H9 (cell line): ENCODE results near the gene PICALM. TPM values are rescaled to one million over a fixed set of nuclear protein-coding genes. Genes with fewer than 3 reads are reported as not detected.

Experiments
- DNase-seq: peaks from one replicate; pipeline ENCODE4 v3.0.0-alpha.2; 2017
- H2AFZ ChIP-seq: one replicate; pipeline ENCODE4 v1.6.1; 2013; ENCODE audit warnings: mild to moderate bottlenecking, low read length, control low read depth, moderate library complexity
- H2AK5ac ChIP-seq: 2 replicates; pipeline ENCODE4 v1.6.1; 2013; ENCODE audit warnings: low read length, control low read depth, mixed read lengths; ENCODE audit not compliant: insufficient read length
- H2BK120ac ChIP-seq: one replicate; pipeline ENCODE4 v1.6.1; 2013; ENCODE audit warnings: low read depth, mild to moderate bottlenecking, low read length, control low read depth, inconsistent platforms; ENCODE audit not compliant: poor library complexity, severe bottlenecking
- H2BK12ac ChIP-seq: 2 replicates; pipeline ENCODE4 v1.6.1; 2013; ENCODE audit warnings: low read length, control low read depth, mixed read lengths, low read depth; ENCODE audit not compliant: insufficient read length
- H2BK15ac ChIP-seq: 2 replicates; pipeline ENCODE4 v1.6.1; 2013; ENCODE audit warnings: low read depth, low read length, control low read depth
- H2BK20ac ChIP-seq: one replicate; pipeline ENCODE4 v1.6.1; 2013; ENCODE audit warnings: low read depth, mild to moderate bottlenecking, low read length, control low read depth, inconsistent platforms; ENCODE audit not compliant: poor library complexity, severe bottlenecking
- H2BK5ac ChIP-seq: 2 replicates; pipeline ENCODE4 v1.6.1; 2013; ENCODE audit warnings: low read length, control low read depth, mixed read lengths; ENCODE audit not compliant: insufficient read length
- H3K14ac ChIP-seq: 2 replicates; pipeline ENCODE4 v1.6.1; 2013; ENCODE audit warnings: low read length, control low read depth; ENCODE audit not compliant: insufficient read depth
- H3K18ac ChIP-seq: 2 replicates; pipeline ENCODE4 v1.6.1; 2013; ENCODE audit warnings: low read depth, mild to moderate bottlenecking, mixed read lengths, low read length, control low read depth; ENCODE audit not compliant: insufficient read length
- H3K23ac ChIP-seq: 2 replicates; pipeline ENCODE4 v1.6.1; 2013; ENCODE audit warnings: low read length, control low read depth, mixed read lengths, low read depth; ENCODE audit not compliant: insufficient read length
- H3K23me2 ChIP-seq: 2 replicates; pipeline ENCODE4 v1.6.1; 2013; ENCODE audit warnings: low read depth, mild to moderate bottlenecking, mixed read lengths, low read length, control low read depth; ENCODE audit not compliant: insufficient read length, poor library complexity, severe bottlenecking
- H3K27ac ChIP-seq: 2 replicates; pipeline ENCODE4 v1.5.1; 2013; ENCODE audit warnings: low read length, control low read depth, mixed read lengths, low read depth; ENCODE audit not compliant: insufficient read length
- H3K27me3 ChIP-seq: 2 replicates; pipeline ENCODE4 v1.6.1; 2013; ENCODE audit warnings: low read length, control low read depth, inconsistent platforms; ENCODE audit not compliant: insufficient read depth
- H3K4ac ChIP-seq: 2 replicates; pipeline ENCODE4 v1.6.1; 2013; ENCODE audit warnings: low read depth, mild to moderate bottlenecking, control low read depth, inconsistent platforms, low read length, moderate library complexity
- H3K4me1 ChIP-seq: 2 replicates; pipeline ENCODE4 v1.6.1; 2013; ENCODE audit warnings: low read length, control low read depth, inconsistent platforms; ENCODE audit not compliant: insufficient read depth
- H3K4me2 ChIP-seq: 2 replicates; pipeline ENCODE4 v1.6.1; 2013; ENCODE audit warnings: low read length, control low read depth, mixed read lengths; ENCODE audit not compliant: insufficient read length, insufficient read depth
- H3K56ac ChIP-seq: 2 replicates; pipeline ENCODE4 v1.6.1; 2013; ENCODE audit warnings: low read depth, mild to moderate bottlenecking, mixed read lengths, low read length, control low read depth; ENCODE audit not compliant: insufficient read length
- H3K79me1 ChIP-seq: 2 replicates; pipeline ENCODE4 v1.6.1; 2013; ENCODE audit warnings: low read depth, mild to moderate bottlenecking, moderate library complexity, low read length, control low read depth, inconsistent platforms; ENCODE audit not compliant: insufficient read depth, poor library complexity, severe bottlenecking
- H3K79me2 ChIP-seq: 2 replicates; pipeline ENCODE4 v1.6.1; 2013; ENCODE audit warnings: low read length, control low read depth, inconsistent platforms; ENCODE audit not compliant: insufficient read depth
- H3K9ac ChIP-seq: 2 replicates; pipeline ENCODE4 v1.6.1; 2013; ENCODE audit warnings: low read length, control low read depth, mixed read lengths; ENCODE audit not compliant: insufficient read length; ENCODE audit errors: extremely low read depth
- H3K9me3 ChIP-seq: one replicate; pipeline ENCODE4 v1.6.1; 2013; ENCODE audit warnings: low read depth, low read length, inconsistent platforms; ENCODE audit not compliant: control insufficient read depth
- H3T11ph ChIP-seq: one replicate; pipeline ENCODE4 v1.6.1; 2013; ENCODE audit warnings: mild to moderate bottlenecking, low read length, control low read depth, inconsistent platforms
- H4K20me1 ChIP-seq: one replicate; pipeline ENCODE4 v1.6.1; 2013; ENCODE audit not compliant: control insufficient read depth, insufficient read length, insufficient read depth
- H4K5ac ChIP-seq: 2 replicates; pipeline ENCODE4 v1.6.1; 2013; ENCODE audit warnings: low read depth, mild to moderate bottlenecking, mixed read lengths, low read length, control low read depth; ENCODE audit not compliant: insufficient read length
- H4K8ac ChIP-seq: replicated peaks from 2 replicates; pipeline ENCODE4 v1.6.1; 2013; ENCODE audit warnings: low read length, control low read depth, mixed read lengths, low read depth; ENCODE audit not compliant: insufficient read length
- H4K91ac ChIP-seq: 2 replicates; pipeline ENCODE4 v1.6.1; 2013; ENCODE audit warnings: low read depth, mild to moderate bottlenecking, moderate library complexity, mixed read lengths, low read length, control low read depth; ENCODE audit not compliant: insufficient read length
- H3K27ac Mint-ChIP-seq, 3 experiments: 2 replicates in 2 of 3; 3 replicates in 1 of 3; pipeline ENCODE4 v1.8.0; 2020 to 2021; ENCODE audit warnings: mixed read lengths in 3 of 3, mild to moderate bottlenecking in 1 of 3, moderate library complexity in 1 of 3
- H3K27me3 Mint-ChIP-seq: 2 replicates; pipeline ENCODE4 v1.8.0; 2021; ENCODE audit warnings: low read depth, mild to moderate bottlenecking, moderate library complexity, mixed read lengths
- H3K36me3 Mint-ChIP-seq, 3 experiments: 2 replicates in 2 of 3; 3 replicates in 1 of 3; pipeline ENCODE4 v1.8.0; 2020 to 2021; ENCODE audit warnings: low read depth in 3 of 3, mixed read lengths in 3 of 3; ENCODE audit not compliant: insufficient read depth in 1 of 3
- H3K4me1 Mint-ChIP-seq, 2 experiments: 2 replicates each; pipeline ENCODE4 v1.8.0; 2020; ENCODE audit warnings: mixed read lengths in 2 of 2
- H3K4me3 Mint-ChIP-seq, 2 experiments: 2 replicates in 1 of 2; 3 replicates in 1 of 2; pipeline ENCODE4 v1.8.0; 2020 to 2021; ENCODE audit warnings: mild to moderate bottlenecking in 2 of 2, mixed read lengths in 2 of 2, moderate library complexity in 1 of 2
- H3K9me3 Mint-ChIP-seq, 2 experiments: 2 replicates in 1 of 2; 3 replicates in 1 of 2; pipeline ENCODE4 v1.8.0; 2020; ENCODE audit warnings: mild to moderate bottlenecking in 2 of 2, mixed read lengths in 2 of 2, moderate library complexity in 1 of 2
- CTCF ChIP-seq: fragments of 200-600 bp; sonication (generic); conservative IDR thresholded peaks from 3 replicates; pipeline ENCODE4 v1.8.0; 2021; ENCODE audit warnings: antibody characterized with exemption, mild to moderate bottlenecking
- WGBS: extraction: QIAGEN DNeasy Blood & Tissue Kit; methylation state at CpG from one replicate; pipeline ENCODE4 v1.1.7; 2013; ENCODE audit warnings: missing lambda C conversion rate, low lambda C conversion rate, mixed read lengths; ENCODE audit not compliant: insufficient read length; ENCODE audit errors: extremely low coverage; 5-methylcytosine and 5-hydroxymethylcytosine counted together
- total RNA-seq: library from RNA; stranded (reverse); gene quantifications from 2 replicates; pipeline ENCODE4 v1.2.1, GENCODE V29; 2021

PICALM gene
- total RNA-seq, 1 experiment from 2014 or later = 76.4 TPM

GRCh38 chr11:85949798-85950197, 119.1 kb downstream of the PICALM start:
- Histone ChIP-seq H3K79me1 (no peaks in the 10 kb centered on the region), H3K27me3 (no peaks in the 10 kb centered on the region), H2AFZ (no peak overlapping the region), H3K4me2 (no peak overlapping the region), H3K27ac (no peak overlapping the region), H2BK20ac (no peak overlapping the region), H3K56ac (no peak overlapping the region), H4K5ac (no peak overlapping the region), H2BK15ac (no peak overlapping the region), H3K4me1 (no peaks in the 10 kb centered on the region), H3K9me3 (no peaks in the 10 kb centered on the region), H3K79me2 (no peaks in the 10 kb centered on the region), H3K9ac (no peak overlapping the region), H3K23me2 (no peaks in the 10 kb centered on the region), H3K14ac (no peak overlapping the region), H3T11ph (no peak overlapping the region), H2BK120ac (no peak overlapping the region), H2BK5ac (no peak overlapping the region), H4K91ac (no peak overlapping the region), H4K20me1 (no peaks in the 10 kb centered on the region), H4K8ac (no peak overlapping the region), H3K4ac (no peak overlapping the region), H3K18ac (no peak overlapping the region), H3K23ac (no peak overlapping the region), H2AK5ac (no peak overlapping the region), H2BK12ac (no peak overlapping the region)
- Mint-ChIP-seq H3K27ac (no peak overlapping the region), H3K4me3 (no peak overlapping the region), H3K36me3 (peaks cover 10 to 23% (median 22%) of the 10 kb centered on the region in 3 experiments), H3K9me3 (peaks cover 0 to 7% of the 10 kb centered on the region in 2 experiments; a peak in 4 of 5 replicates), H3K4me1 (no peaks in the 10 kb centered on the region), H3K27me3 (no peaks in the 10 kb centered on the region)
- no peak for TF ChIP-seq CTCF
- whole genome bisulfite sequencing = no CpG with 5 or more reads among the region's 1 CpG
- DNase-seq = no peak
